AG09309 (cell line): Measurements from ENCODE around the gene MANF.

Experiments used
- DNase-seq: peaks from one replicate; pipeline ENCODE4 v3.0.0-alpha.2; 2010; ENCODE audit warnings: low read depth
- H3K4me3 ChIP-seq: 2 replicates; pipeline ENCODE4 v1.5.1; 2011; ENCODE audit warnings: mild to moderate bottlenecking, low read depth, low read length, moderate library complexity; ENCODE audit not compliant: control insufficient read depth
- TF ChIP-seq, protein P1 (sequence below): IDR thresholded peaks from 2 replicates; pipeline ENCODE4 v1.5.1; 2011; ENCODE audit warnings: mild to moderate bottlenecking, low read depth, low read length, inconsistent platforms; ENCODE audit not compliant: insufficient read depth, control insufficient read depth; ENCODE audit errors: missing control alignments

Gene MANF

GRCh38 chr3:51343918-51344687 lies 41.0 kb upstream of the MANF start:
- H3K4me3 ChIP-seq, result no peak overlapping the region
- DNase-seq, result peak; percentile 45
- TF ChIP-seq, protein P1, sequence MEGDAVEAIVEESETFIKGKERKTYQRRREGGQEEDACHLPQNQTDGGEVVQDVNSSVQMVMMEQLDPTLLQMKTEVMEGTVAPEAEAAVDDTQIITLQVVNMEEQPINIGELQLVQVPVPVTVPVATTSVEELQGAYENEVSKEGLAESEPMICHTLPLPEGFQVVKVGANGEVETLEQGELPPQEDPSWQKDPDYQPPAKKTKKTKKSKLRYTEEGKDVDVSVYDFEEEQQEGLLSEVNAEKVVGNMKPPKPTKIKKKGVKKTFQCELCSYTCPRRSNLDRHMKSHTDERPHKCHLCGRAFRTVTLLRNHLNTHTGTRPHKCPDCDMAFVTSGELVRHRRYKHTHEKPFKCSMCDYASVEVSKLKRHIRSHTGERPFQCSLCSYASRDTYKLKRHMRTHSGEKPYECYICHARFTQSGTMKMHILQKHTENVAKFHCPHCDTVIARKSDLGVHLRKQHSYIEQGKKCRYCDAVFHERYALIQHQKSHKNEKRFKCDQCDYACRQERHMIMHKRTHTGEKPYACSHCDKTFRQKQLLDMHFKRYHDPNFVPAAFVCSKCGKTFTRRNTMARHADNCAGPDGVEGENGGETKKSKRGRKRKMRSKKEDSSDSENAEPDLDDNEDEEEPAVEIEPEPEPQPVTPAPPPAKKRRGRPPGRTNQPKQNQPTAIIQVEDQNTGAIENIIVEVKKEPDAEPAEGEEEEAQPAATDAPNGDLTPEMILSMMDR, result no peak

- H3K4me3 ChIP-seq, result no peak overlapping the region
- DNase-seq, result no peak
- TF ChIP-seq, protein P1, result no peak
Measured at GRCh38 chr3:51350751-51351150, 34.3 kb upstream of the MANF start.

DNA sequence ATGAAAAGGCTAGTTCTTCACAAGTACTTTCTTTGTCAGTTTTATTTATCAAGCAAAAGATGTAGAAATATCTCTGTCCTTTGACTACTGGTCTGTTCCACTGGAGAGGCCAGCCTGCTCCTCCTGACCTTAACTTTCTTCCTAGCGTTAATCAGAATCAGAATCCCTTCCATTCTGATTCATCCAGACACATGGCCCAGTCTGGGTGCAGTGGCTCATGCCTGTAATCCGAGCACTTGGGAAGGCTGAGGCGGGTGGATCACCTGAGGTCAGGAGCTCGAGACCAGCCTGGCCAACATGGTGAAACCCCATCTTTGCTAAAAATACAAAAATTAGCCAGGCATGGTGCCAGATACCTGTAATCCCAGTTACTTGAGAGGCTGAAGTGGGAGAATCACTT lies 32.0 kb upstream of the MANF start:
- H3K4me3 ChIP-seq, result no peak overlapping the region
- DNase-seq, result no peak
- TF ChIP-seq, protein P1, result no peak

DNA sequence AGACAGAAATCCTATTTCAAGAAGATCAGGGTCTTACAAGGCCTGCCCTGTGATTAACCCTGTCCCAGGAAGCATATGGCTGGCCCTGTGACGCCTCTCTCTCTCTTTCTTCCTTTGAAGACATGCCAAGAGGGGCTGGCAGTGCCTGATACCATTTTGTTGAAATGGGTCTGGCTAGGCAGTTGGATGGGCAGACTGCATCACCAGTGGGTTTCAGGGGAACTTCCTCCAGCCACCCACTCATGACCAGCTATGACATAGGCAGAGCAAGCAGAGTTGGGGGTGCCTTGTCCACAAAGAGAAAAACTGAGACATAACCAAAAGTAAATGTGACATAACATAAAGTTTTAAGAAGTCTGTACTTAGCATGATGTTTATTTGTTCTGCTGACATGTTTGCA lies 31.4 kb upstream of the MANF start:
- no peak overlapping the region for H3K4me3 ChIP-seq
- DNase-seq, result no peak
- TF ChIP-seq, protein P1, result no peak

DNA sequence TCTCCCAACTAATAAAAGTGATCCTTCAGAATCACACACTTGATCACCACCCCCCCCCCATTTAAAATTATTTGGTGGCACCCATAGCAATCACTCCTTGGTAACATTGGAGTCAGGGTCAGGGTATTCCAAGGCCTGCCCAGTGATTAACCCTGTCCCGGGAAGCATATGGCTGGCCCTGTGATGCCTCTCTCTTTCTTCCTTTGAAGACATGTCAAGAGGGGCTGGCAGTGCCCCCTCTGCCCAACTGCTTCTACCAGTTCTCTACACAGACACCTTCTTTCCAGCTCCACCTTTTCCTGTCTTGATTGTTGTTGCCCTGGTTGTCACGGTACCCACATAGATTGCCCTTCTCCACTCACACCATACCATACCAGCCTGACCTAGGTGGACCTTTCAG lies 30.9 kb upstream of the MANF start:
- TF ChIP-seq, protein P1, result no peak
- no peak for DNase-seq
- no peak overlapping the region for H3K4me3 ChIP-seq

DNA sequence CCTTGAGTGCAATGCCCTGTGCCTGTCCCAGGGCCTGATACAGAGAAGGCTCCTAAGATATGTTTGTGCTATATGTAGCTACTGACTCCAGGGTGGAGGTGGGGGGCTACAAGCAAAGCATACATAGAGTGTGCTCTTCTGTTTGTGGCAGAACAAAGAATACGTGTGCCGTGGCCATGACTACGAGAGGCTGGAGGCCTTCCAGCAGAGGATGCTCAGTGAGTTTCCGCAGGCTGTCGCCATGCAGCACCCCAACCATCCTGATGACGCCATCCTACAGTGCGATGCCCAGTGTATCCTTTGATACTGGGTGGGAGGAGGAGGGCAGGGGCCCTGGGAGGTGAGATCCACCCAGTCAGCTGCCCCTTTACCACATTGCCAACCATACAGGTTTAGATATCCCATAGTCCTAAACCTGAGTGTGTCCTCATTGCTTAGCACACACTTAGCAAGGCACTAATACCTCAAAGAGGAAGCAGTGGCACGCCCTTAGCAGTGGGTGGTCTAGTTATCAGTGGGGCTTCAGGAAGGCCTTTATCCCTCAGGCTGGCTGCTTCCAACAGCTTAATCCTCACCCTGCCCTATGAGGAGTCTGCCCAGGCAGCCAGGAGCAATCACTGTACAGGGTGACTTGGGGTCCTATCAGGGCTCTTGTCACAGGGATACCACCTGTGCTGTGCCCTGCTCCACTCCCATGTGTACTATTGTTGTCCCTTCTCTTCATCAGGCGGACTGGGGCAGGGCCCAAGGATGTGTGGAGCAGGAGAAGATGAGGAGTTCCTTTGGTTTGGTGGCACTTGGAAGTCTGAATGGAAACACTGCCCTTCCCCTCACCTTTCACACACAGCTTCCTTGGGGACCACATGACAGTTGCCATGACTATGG lies 30.1 kb upstream of the MANF start:
- DNase-seq, result no peak
- H3K4me3 ChIP-seq, result no peak overlapping the region
- TF ChIP-seq, protein P1, result no peak
